ENCODE data around the gene RIPPLY2. TPM values are rescaled to one million over a fixed set of nuclear protein-coding genes. Genes with fewer than 3 reads are reported as not detected.
"Not testable (repeated sequence)": the region's sequence is repeated elsewhere in the genome, so short reads cannot be mapped to it uniquely, and the experiment has no call there.

Gene RIPPLY2
- total and polyA plus RNA-seq, 2 of the 4 experiments (the other 2 are of a cell fraction) = 0.32 TPM; not detected in 1

DNA sequence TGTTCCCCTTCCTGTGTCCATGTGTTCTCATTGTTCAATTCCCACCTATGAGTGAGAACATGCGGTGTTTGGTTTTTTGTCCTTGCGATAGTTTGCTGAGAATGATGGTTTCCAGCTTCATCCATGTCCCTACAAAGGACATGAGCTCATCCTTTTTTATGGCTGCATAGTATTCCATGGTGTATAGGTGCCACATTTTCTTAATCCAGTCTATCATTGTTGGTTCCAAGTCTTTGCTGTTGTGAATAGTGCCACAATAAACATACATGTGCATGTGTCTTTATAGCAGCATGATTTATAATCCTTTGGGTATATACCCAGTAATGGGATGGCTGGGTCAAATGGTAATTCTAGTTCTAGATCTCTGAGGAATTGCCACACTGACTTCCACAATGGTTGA lies 43.9 kb downstream of the RIPPLY2 start:
- H3K23ac ChIP-seq (ENCODE audit: low read depth, low read length); dilution Hi-C loops (cut with HindIII; ENCODE audit: low sequenced_read_pairs, unreplicated experiment); H2BK20ac ChIP-seq (ENCODE audit: low read depth, low read length); intact Hi-C loops (cut with micrococcal nuclease); H2AFZ ChIP-seq (replicated peaks; ENCODE audit: low read length, poor library complexity); DNase-seq; H4K8ac ChIP-seq (ENCODE audit: low read depth in 2 of 2, low read length in 2 of 2); H4K91ac ChIP-seq (ENCODE audit: insufficient read depth, low read depth, low read length); H2BK120ac ChIP-seq (ENCODE audit: low read depth, low read length); H3K27me3 ChIP-seq (ENCODE audit: control insufficient read depth, insufficient read depth, low read length); H3K14ac ChIP-seq (replicated peaks; ENCODE audit: low read depth, low read length); H3K27ac ChIP-seq (ENCODE audit: insufficient read depth, low read length); H4K5ac ChIP-seq (ENCODE audit: low read depth, low read length); H3K4me1 ChIP-seq (ENCODE audit: control insufficient read depth, insufficient read depth, low read length); H3K4ac ChIP-seq (ENCODE audit: low read depth, low read length); H3K9ac ChIP-seq (ENCODE audit: low read depth, low read length); H2BK15ac ChIP-seq (ENCODE audit: low read depth, low read length); BruUV-seq (replicated peaks); H3K36me3 ChIP-seq (ENCODE audit: control insufficient read depth, insufficient read depth, low read length); H3K4me3 ChIP-seq (ENCODE audit: insufficient read depth, low read depth, low read length); H3K4me2 ChIP-seq (ENCODE audit: low read depth, low read length); H3K79me1 ChIP-seq (ENCODE audit: low read depth in 1 of 2, low read length in 2 of 2); H3K56ac ChIP-seq (ENCODE audit: extremely low read depth, insufficient read depth, low read length); H3K18ac ChIP-seq (ENCODE audit: low read depth, low read length); H3K9me1 ChIP-seq (ENCODE audit: insufficient read depth, low read length); H3K9me3 ChIP-seq (ENCODE audit: control insufficient read depth, insufficient read depth, low read length); H2AK9ac ChIP-seq (replicated peaks; ENCODE audit: low read depth, low read length, poor library complexity); H2BK5ac ChIP-seq (ENCODE audit: low read depth, low read length, poor library complexity, severe bottlenecking); CTCF ChIA-PET; H2AK5ac ChIP-seq (ENCODE audit: low read depth, low read length); ATAC-seq (ENCODE audit: low read depth); H4K20me1 ChIP-seq (ENCODE audit: insufficient read depth, low read length); POLR2A ChIA-PET (ENCODE audit: unreplicated experiment): not testable (repeated sequence)
- in situ Hi-C loops (cut with MboI; ENCODE audit: low sequenced_read_pairs) = loop anchor here (25.0 kb wide), 1 partner anchor 1415 kb away; no protein-coding TSS in a partner anchor
- no CpG with 5 or more reads among the region's 2 CpGs for WGBS, 2 experiments (ENCODE audit: extremely low coverage in 2 of 2, insufficient read length in 1 of 2)
